HG02884 (cell line): ENCODE data around the gene ATP1A2.

Experiments
- ATAC-seq: cut with Tn5 transposase; IDR thresholded peaks from one replicate; pipeline ENCODE4 v1.9.1; 2021; ENCODE audit warnings: mild to moderate bottlenecking, moderate library complexity; ENCODE audit not compliant: unreplicated experiment

ATP1A2 gene

DNA sequence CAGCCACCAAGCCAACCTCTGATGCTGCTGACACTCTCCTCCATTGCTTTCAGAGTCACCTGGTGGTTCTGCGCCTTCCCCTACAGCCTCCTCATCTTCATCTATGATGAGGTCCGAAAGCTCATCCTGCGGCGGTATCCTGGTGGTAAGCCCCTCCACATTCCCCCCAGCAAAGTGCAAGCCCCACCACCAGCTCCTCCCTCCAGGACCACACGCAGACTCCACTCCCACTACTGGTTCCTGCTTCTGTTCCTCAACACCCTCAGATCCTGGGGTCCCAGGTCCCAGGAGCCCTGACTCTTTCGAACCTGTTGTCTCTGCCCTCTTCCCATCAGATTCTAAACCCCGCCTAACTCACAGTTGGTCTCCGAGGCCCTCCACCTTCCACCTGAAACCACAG, 24.3 kb downstream of the ATP1A2 start:
- ATAC-seq = no peak

DNA sequence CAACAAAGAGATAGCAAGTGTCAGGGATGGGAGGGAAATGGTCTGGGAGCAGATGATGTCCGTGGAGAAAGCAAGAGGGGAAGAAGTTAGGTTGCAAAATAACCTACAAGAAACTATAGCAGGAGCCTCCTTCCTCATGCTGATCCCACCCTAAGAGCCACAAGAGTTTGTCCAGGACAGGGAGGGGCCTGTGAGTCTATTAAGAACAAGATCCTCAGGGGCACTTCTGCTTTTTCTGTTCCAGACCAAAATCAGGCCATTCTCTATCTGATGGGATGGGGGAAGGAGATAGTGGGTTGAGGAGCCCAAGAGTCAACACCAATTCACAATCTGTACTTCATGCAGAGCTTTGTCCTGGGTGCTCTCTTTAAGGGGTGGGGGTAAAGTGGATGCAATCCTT, 28.1 kb downstream of the ATP1A2 start:
- ATAC-seq = no peak

DNA sequence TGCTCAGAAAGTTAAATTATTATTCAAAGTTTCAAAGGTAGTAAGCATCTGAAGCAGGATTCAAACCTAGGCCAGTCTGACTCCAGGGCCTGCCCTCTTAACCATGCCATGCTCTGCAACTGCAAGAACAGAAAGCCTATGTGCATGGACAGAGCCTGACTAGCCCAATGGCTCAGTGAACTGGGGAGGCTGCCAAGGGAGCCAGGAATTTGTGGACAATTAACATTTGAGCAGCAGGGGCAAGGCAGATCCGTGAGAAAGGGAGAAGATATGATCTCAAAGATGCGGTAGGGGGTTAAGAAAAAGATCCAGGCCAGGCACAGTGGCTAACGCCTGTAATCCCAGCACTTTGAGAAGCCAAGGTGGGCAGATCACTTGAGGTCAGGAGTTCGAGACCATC, 29.4 kb downstream of the ATP1A2 start:
- no peak for ATAC-seq

DNA sequence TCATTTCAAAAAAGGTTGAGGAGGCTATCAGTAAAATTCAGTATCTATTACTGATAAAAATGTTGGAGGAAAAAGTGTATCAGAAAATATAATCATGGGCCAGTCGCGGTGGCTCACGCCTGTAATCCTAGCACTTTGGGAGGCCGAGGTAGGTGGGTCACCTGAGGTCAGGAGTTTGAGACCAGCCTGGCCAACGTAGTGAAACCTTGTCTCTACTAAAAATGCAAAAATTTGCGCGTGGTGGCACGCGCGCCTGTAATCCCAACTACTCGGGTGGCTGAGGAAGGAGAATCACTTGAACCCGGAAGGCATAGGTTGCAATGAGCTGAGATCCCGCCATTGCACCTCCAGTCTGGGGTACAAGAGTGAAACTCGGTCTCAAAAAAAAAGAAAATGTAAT, 30.5 kb downstream of the ATP1A2 start:
- ATAC-seq = no peak

DNA sequence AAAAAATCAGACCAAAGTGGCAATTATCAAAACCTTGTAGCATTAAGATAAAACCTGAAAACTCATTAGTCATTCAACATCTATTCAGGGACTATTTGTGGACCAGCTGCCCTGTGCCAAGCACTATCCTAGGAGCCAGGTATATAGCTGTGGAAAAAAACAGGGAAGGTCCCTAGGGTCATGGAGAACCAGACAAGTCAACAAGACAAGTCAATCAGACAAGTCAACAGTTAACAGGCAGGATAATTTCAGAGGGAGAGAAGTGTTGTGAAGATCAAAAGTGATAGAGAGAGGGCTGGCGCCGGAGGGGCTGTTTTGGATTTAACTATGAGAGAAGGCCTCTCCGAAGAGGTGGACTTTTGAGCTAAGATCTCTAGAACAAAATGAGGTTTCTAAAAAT, 32.6 kb downstream of the ATP1A2 start:
- no peak for ATAC-seq

DNA sequence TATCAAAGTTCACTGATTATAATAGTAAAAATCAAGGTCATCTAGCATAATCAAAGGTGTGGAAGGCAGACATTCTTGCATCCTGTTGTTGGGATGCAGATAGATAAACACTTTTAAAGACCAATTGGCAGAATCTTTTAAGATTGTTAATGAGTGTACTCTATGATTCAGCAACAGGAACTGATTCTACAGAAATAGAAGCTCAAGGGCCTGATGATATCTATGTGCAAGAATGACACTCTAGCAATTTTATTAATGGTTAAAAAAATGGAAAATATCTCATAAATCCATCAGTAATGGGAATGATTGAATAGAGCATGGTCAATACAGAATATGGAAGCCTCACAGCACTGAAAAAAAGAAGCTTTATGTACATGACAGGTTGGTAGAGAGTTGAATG, 33.7 kb downstream of the ATP1A2 start:
- ATAC-seq = no peak

DNA sequence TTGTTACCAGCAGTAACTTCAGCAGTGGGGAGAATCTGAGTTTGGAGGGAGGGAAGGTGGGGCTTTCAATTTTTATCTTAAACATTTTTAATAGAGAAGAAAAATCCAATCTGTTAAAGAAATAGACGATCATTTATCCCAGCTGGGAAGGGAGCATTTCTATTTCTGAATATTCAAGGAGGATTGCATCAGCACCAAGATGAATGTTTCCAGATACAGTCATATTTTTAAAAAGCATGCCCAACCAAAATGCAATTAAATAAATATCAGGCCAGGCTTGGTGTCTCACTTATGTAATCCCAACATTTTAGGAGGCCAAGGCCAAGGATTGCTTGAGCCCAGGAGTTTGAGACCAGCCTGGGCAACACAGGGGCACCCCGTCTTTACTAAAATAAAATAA, 34.2 kb downstream of the ATP1A2 start:
- no peak for ATAC-seq

DNA sequence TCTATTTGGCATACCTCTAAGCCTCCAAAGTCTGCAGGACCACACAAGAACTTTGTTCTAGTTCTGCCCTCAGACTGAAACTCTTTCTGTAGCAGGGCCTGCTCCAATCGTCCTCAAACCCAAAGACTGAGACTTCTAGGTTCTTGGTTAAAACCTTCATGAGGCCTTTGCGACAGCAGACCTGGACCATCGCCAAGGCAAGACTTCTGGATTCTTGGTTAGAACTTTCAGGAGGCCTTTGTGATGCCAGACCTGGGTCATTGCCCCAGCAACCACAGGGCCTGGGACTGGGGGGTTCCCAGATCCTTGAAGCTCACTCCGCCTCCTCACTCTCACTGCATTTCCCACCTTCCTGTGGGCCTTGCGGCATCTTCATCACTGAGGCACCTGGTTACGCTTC, 35.7 kb downstream of the ATP1A2 start, which contains the start of gene ATP1A4:
TSS of gene ATP1A4 (plus strand) at position 301 of the 400 bp plus-strand sequence. CDS start 438 bp downstream, outside the sequence.
- no peak for ATAC-seq

DNA sequence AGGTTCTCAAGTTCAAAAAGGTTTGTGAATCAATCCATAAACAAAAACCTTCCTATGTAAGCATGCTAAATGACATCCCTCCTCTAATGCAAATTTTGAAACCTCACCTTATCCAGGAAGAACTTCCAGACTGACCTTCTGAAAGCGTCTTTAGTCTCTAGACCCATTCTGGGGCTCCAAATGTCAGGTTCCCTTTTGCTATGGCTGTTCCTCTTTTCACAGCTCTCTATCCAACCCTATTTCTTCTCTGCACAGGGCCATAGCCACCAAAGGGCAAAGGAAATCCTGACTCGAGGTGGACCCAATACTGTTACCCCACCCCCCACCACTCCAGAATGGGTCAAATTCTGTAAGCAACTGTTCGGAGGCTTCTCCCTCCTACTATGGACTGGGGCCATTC, 39.2 kb downstream of the ATP1A2 start:
- ATAC-seq = no peak

DNA sequence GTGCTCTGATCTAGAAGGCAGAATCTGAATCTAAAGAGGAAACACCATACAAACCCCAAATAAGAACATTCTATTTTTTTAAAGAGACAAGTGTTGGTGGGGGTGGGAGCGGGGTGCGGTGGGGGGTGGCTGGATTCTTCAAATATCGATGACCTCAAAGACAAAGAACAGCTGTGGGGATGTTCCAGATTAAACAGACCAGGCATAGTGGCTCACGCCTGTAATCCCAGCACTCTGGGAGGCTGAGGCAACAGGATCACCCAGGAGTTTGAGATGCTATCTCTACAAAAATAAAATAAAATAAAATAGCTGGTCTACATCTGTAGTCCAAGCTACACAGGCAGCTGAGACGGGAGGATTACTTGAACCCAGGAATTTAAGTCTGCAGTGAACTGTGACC, 40.8 kb downstream of the ATP1A2 start:
- no peak for ATAC-seq

DNA sequence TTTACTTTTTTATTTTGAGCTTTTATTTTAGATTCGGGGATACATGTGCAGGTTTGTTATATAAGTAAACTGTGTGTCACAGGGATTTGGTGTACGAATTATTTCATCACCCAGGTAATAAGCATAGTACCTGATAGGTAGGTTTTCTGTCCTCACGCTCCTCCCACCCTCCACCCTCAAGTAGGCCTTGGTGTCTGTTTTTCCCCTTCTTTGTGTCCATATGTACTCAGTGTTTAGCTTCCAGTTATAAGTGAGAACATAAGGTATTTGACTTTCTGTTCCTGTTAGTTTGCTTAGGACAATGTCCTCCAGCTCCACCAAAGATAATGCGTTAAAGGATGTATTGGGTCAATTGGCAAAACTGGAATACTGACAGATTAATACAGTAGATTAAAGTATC, 41.6 kb downstream of the ATP1A2 start:
- ATAC-seq = no peak

DNA sequence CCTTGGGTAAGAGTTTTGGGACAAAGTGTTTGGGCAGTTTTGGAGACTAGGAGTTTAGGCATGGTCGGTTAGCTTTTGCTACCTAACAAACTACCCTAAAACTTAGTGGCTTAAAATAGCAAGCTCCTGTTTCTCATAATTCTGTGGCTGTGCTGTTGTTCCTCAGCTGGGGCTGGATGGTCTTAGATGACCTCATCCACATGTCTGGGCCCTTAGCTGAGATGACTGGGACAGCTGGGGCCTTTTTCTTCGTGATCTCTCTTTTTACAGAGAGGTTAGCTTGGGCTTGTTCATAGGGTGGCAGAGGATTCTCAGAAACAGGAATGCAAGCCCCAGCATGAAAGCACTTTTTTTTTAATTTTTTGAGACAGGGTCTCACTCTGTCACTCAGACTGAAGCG, 42.5 kb downstream of the ATP1A2 start:
- ATAC-seq = no peak

DNA sequence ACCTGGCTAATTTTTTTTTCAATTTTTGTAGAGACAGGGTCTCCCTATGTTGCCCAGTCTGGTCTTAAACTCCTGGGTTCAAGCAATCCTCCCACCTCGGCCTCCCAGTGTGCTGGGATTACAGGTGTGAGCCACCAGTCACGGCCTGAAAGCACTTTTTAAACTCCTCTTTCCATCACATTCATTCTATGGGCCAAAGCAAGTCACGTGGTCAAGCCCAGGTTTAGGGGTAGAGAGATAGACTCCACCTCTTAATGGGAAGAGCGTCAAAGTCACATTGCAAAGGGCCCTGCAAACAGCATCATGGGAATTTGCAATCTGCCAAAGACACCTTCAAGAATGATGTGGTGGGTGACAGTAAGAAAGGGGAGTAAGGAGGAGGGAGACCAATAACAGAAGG, 43.0 kb downstream of the ATP1A2 start:
- no peak for ATAC-seq

DNA sequence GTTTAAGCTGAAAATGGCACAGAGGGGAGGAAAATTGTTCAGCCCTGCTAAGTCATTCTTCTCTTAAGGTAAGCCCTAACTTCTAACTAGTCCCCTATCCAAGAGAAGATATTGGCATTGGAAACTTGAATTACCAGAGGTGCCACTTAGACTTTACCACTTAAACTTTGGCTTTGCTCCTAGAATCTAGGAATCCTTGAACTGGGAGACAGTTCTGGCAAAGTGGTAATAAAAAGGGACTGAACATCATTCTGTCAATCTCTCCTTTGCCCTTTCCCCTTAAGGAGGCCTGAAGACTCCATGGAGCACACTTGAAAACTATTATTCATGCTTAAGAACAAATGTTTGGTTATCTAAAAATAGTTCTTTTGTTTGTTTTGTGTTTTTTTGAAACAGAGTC, 44.3 kb downstream of the ATP1A2 start:
- ATAC-seq = no peak

DNA sequence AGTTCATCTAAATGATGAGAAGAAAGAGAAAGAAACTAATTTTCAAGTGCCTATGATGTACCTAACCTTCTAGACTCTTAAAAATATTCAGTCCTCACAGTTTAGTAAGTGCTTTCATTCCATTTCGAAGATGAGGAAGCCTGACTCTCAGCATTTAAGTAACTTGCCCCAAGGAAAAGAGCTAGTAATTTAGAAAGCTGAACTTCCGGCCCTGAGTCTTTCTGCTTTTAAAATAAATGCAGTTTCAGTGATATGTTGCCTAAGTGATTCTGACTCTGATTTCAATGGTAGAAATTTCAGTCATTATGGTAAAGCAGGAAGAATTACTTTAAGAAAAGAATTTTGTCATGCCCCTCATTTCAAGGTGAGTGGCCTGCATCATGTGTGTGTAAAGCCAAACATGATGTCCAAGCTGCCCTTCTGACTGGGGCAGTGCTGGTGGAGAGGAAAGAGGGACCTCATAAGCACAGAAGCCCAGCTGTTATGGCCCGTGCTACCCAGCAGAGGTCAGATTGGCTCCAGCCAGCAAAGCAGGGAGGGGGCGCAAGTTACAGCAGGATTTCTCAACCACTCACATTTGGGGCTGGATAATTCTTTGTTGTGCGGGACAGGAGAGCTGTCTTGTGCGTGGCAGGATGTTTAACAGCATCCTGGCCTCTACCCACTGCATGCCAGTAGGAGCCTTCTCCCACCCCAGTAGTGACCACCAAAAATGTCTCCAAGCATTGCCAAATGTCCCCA, 46.6 kb downstream of the ATP1A2 start:
- no peak for ATAC-seq

DNA sequence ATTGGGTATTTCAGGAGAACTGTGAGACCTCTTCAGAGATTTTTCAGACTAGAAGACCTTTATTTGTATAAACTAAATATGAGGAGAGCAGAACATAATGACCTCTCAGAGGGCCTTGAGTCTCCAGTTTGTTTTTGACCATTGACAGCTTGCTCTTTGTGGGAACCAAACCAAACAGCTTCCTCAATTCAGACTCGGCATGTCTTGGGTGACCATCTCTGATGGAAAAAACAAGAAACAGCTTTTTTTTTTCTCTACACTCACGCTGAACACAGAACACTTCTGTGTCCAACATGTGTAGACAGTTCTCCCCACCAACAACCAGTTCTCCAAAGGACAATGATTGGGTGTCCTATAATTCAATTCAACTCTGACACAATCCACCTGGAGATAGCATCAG, 47.4 kb downstream of the ATP1A2 start:
- ATAC-seq = no peak

DNA sequence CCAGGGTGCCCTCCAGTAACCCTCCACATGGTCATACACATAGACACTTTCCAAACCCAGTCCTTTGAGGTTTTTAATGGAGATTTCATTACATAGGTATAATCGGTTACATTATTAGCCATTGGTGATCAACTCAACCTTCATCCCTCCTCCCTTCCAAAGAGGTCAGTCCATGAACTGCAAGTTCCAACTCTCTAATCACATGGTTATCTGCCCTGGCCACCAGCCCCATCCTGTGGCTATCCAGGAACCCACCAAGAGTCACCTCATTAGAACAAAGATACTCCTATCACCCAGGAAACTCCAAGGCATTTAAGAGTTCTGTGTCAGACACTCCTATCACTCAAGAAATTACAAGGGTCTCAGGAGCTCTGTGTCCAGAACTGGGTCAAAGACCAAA, 48.1 kb downstream of the ATP1A2 start:
- ATAC-seq = no peak

DNA sequence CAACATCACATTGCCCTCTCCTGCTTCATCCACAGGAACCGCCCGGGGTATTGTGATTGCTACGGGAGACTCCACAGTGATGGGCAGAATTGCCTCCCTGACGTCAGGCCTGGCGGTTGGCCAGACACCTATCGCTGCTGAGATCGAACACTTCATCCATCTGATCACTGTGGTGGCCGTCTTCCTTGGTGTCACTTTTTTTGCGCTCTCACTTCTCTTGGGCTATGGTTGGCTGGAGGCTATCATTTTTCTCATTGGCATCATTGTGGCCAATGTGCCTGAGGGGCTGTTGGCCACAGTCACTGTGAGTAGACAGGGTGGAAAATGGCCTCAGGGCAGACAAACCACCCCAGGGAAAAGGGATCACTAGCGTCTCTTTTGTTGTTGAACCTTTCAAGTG, 48.6 kb downstream of the ATP1A2 start:
- ATAC-seq = no peak

DNA sequence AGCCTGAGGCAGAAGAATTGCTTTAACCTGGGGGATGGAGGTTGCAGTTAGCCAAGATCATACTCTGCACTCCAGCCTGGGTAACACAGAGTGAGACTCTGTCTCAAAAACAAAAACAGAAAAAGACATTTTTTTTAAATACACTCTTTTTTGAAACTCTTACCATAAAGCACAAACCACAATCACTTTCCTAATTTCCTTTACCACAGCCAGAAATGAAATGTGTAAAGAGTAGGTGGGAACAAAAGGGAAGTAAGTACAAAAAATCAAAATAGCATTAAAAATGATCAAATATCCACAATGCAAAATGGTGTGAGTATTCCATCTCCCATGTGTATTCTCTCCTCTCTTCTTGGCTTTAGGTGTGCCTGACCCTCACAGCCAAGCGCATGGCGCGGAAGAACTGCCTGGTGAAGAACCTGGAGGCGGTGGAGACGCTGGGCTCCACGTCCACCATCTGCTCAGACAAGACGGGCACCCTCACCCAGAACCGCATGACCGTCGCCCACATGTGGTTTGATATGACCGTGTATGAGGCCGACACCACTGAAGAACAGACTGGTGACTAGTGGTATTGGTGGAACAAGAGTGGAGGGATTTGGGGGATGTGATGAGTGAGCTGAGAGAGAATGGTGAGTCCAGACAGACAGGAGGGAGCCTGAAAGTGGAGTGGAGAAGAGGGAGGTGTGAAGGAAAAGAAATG, 50.8 kb downstream of the ATP1A2 start:
- ATAC-seq = no peak

DNA sequence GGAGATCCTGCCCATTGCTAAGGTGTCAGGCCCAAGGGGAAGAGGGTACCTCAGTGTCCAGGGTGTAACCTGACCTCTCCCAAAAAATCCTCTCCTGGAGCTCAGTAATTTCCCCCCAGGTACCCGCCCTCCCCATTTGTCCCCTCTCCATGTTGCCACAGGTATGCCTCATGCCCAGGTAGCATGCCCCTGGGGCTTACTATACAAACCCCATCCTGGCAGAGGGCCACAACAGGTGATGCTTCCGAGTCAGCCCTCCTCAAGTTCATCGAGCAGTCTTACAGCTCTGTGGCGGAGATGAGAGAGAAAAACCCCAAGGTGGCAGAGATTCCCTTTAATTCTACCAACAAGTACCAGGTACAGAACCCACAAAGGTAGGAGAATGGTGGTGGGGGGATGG, 51.5 kb downstream of the ATP1A2 start:
- ATAC-seq = no peak

DNA sequence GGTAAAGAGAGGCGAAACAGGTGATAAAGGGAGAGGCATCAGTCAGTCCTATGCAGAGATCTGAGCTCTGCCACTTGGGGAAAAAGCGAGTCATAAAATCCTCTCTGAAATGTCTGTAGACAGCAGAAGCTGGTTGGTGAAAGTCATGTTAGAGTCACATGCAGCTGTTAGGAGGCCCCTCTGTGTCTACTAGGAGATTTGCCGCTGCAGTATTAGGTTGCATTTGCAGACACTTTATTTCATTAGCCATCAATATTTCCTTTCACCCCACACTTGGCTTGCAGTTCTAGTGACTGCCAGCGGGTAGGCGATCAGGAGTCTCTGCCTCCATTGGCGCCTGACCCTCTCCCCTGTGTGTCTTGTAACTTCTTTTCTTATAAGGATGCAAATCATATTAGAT, 52.0 kb downstream of the ATP1A2 start:
- no peak for ATAC-seq

DNA sequence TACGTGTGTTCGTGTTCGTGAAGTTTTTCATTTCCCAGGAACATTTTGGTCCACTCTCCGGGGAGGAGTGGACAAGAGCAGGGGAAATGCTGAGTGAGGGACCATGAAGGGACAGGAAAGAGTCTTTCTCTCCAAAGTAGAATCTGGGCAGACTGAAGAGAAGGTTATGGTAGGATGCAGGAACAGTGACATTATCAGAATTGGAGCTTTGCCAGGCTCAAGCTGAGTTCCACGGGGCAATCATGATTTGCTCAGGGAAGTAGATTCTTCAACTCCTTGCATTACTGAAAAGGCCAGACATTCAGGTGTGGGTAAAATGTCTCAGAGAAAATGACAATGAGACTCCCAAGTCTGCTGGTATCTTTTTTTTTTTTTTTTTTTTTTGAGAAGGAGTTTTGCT, 52.5 kb downstream of the ATP1A2 start:
- no peak for ATAC-seq
